B cell (primary cell): ENCODE data around the gene SPATA4. TPM values are rescaled to one million over a fixed set of nuclear protein-coding genes. Genes with fewer than 3 reads are reported as not detected.
A peak's percentile ranks its signal among the peaks of the same experiment; 100 is the strongest.

Experiments
- ATAC-seq: fragments of 200-7000 bp; cut with Tn5 transposase; one replicate; pipeline ENCODE4 v1.10.0; 2021; ENCODE audit warnings: low read depth, mild to moderate bottlenecking, moderate number of reproducible peaks, moderate library complexity
- CTCF ChIA-PET: fragments of 350-600 bp; sonication (Branson Sonifier 250); formaldehyde crosslinking; loops from one replicate; lab custom pipeline; 2021; ENCODE audit warnings: antibody characterized with exemption, inconsistent platforms; lab: Charles Lee
- POLR2A ChIA-PET: fragments of 350-600 bp; sonication (Branson Sonifier 250); formaldehyde crosslinking; loops from one replicate; lab custom pipeline; 2021; ENCODE audit warnings: antibody characterized with exemption; lab: Charles Lee
- DNase-seq: peaks from one replicate; pipeline ENCODE4 v3.0.0; 2013
- H2AFZ ChIP-seq: 2 replicates; pipeline ENCODE4 v1.6.1; 2012; ENCODE audit warnings: mild to moderate bottlenecking, low read depth, low read length; ENCODE audit not compliant: insufficient read depth, poor library complexity, severe bottlenecking
- H3K27ac ChIP-seq, 2 donors: 1 replicate in 1 of 2; 2 replicates in 1 of 2; pipeline ENCODE4 v1.5.1; 2012 to 2013; ENCODE audit warnings: low read length in 2 of 2, mild to moderate bottlenecking in 2 of 2, moderate library complexity in 1 of 2
- H3K27me3 ChIP-seq, 4 experiments: fragments of 200-600 bp in 1 of 4; sonication (generic) in 1 of 4; replicated peaks in 1 of 4; 1 replicate in 2 of 4; 2 replicates in 2 of 4; pipeline versions ENCODE4 v1.6.1 to v1.7.0; 2013 to 2016; ENCODE audit warnings: low read length in 3 of 4, mild to moderate bottlenecking in 2 of 4, mixed read lengths in 1 of 4, moderate library complexity in 1 of 4; ENCODE audit not compliant: insufficient read depth in 4 of 4, control insufficient read depth in 3 of 4; ENCODE audit errors: control extremely low read depth in 1 of 4
- H3K36me3 ChIP-seq, 2 experiments: replicated peaks in 1 of 2; 1 replicate in 1 of 2; 2 replicates in 1 of 2; pipeline versions ENCODE4 v1.6.1 to v1.7.1; 2013; ENCODE audit warnings: low read length in 1 of 2; ENCODE audit not compliant: insufficient read depth in 2 of 2, control insufficient read depth in 1 of 2; ENCODE audit errors: control extremely low read depth in 1 of 2, extremely low read depth in 1 of 2
- H3K4me1 ChIP-seq, 2 donors: fragments of 200-600 bp in 1 of 2; sonication (generic) in 1 of 2; 1 replicate in 1 of 2; 2 replicates in 1 of 2; pipeline versions ENCODE4 v1.5.1 to v1.6.1; 2013 to 2017; ENCODE audit warnings: low read length in 2 of 2; ENCODE audit not compliant: control insufficient read depth in 2 of 2, insufficient read depth in 2 of 2
- H3K4me2 ChIP-seq: replicated peaks from 2 replicates; pipeline ENCODE3; 2012; ENCODE audit warnings: mild to moderate bottlenecking, low read depth, low read length; ENCODE audit not compliant: poor library complexity, severe bottlenecking
- H3K4me3 ChIP-seq, 5 experiments: fragments of 200-600 bp in 1 of 5; sonication (generic) in 1 of 5; 1 replicate in 3 of 5; 2 replicates in 2 of 5; pipeline versions ENCODE4 v1.5.1 to v1.7.0; 2011 to 2016; ENCODE audit warnings: low read length in 4 of 5, mild to moderate bottlenecking in 4 of 5, low read depth in 2 of 5, control low read depth in 1 of 5, moderate library complexity in 1 of 5; ENCODE audit not compliant: insufficient read depth in 1 of 5; ENCODE audit errors: control extremely low read depth in 1 of 5, extremely low read depth in 1 of 5
- H3K79me2 ChIP-seq: fragments of 200-600 bp; sonication (generic); one replicate; pipeline ENCODE4 v1.6.0; 2016; ENCODE audit warnings: low read length; ENCODE audit not compliant: control insufficient read depth, insufficient read depth
- H3K9ac ChIP-seq: fragments of 200-600 bp; sonication (generic); 2 replicates; pipeline ENCODE4 v1.6.1; 2017; ENCODE audit warnings: mild to moderate bottlenecking, low read length, moderate library complexity
- H3K9me3 ChIP-seq, 3 donors: one replicate each; pipeline versions ENCODE4 v1.6.1 to v1.7.1; 2013; ENCODE audit warnings: low read length in 2 of 3; ENCODE audit not compliant: control insufficient read depth in 2 of 3, insufficient read depth in 1 of 3; ENCODE audit errors: control extremely low read depth in 1 of 3
- H4K20me1 ChIP-seq: 2 replicates; pipeline ENCODE4 v1.6.0; 2012; ENCODE audit warnings: mild to moderate bottlenecking, low read length; ENCODE audit not compliant: insufficient read depth, control insufficient read depth, poor library complexity, severe bottlenecking
- H3K27ac Mint-ChIP-seq: one replicate; pipeline ENCODE4 v1.8.0; 2021; ENCODE audit warnings: mixed read lengths
- H3K27me3 Mint-ChIP-seq: one replicate; pipeline ENCODE4 v1.8.0; 2021; ENCODE audit warnings: mixed read lengths
- H3K4me1 Mint-ChIP-seq: one replicate; pipeline ENCODE4 v1.8.0; 2021; ENCODE audit warnings: mixed read lengths
- H3K4me3 Mint-ChIP-seq: one replicate; pipeline ENCODE4 v1.8.0; 2021; ENCODE audit warnings: mixed read lengths
- H3K9me3 Mint-ChIP-seq: one replicate; pipeline ENCODE4 v1.8.0; 2022; ENCODE audit warnings: mixed read lengths; ENCODE audit not compliant: insufficient read depth
- CTCF ChIP-seq: fragments of 200-600 bp; IDR thresholded peaks from one replicate; pipeline ENCODE4 v1.8.0; 2022; ENCODE audit warnings: antibody characterized with exemption, mild to moderate bottlenecking
- EZH2 ChIP-seq: IDR thresholded peaks from 2 replicates; pipeline ENCODE4 v1.6.1; 2012; ENCODE audit warnings: borderline replicate concordance, low read depth, mild to moderate bottlenecking, moderate library complexity, low read length; ENCODE audit not compliant: insufficient read depth, poor library complexity, severe bottlenecking
- WGBS: methylation state at CpG from one replicate; pipeline ENCODE4 v1.1.5; 2013; ENCODE audit warnings: missing lambda C conversion rate; ENCODE audit not compliant: insufficient coverage; 5-methylcytosine and 5-hydroxymethylcytosine counted together
- intact Hi-C: fragments of 100-400 bp; cut with micrococcal nuclease; formaldehyde crosslinking; loops from one replicate; pipeline ENCODE4 v1.10.0; 2022
- polyA plus RNA-seq: library from polyadenylated mRNA; depleted of rRNA; stranded (reverse); fragments of >200 nt; gene quantifications from 2 replicates; pipeline ENCODE4 v1.2.3, GENCODE V29; 2012
- total RNA-seq, 2 donors: library from RNA; stranded (reverse); fragments of 120-200 nt in 1 of 2; gene quantifications; 1 replicate in 1 of 2; 2 replicates in 1 of 2; pipeline versions ENCODE4 v1.2.3 to v1.2.4, GENCODE V29; 2013 to 2022

SPATA4 gene
- total and polyA plus RNA-seq, 2 donors (not counting 1 experiment from before 2014, with no cell fraction given): not detected

DNA sequence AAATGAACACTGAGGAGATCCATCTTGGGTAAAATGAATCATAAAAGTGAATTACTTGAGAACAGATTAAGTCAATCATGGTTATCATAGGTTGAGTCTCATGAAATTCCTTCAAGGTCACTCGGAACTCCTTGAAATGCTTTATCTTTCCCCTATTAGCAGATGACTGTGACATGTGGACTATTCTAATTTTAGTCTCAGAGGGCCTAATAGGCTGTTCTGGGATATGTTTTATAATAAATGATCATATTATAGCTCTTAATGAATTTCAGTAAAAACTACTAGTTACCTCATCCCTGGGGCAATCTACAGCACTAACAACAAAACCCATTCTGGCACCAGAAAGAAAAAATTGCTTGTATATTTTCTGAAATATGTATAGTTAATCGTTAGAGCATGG, 44.7 kb downstream of the SPATA4 start:
- Histone ChIP-seq H3K27me3 (no peaks in the 10 kb centered on the region), H3K4me2 (no peak overlapping the region), H3K9me3 (no peaks in the 10 kb centered on the region), H2AFZ (no peak overlapping the region), H3K79me2 (no peaks in the 10 kb centered on the region), H3K4me3 (no peak overlapping the region), H4K20me1 (no peaks in the 10 kb centered on the region), H3K36me3 (no peaks in the 10 kb centered on the region), H3K4me1 (no peaks in the 10 kb centered on the region), H3K9ac (no peak overlapping the region), H3K27ac (no peak overlapping the region)
- no peak overlapping the region for H3K27ac Mint-ChIP-seq
- intact Hi-C loops: loop anchor here (1.0 kb wide), 1 partner anchor 191 kb away; no protein-coding TSS in a partner anchor
- H3K4me3 Mint-ChIP-seq: no peak overlapping the region
- ChIA-PET CTCF (interaction anchor here (1.1 to 3.4 kb wide), 4 partner anchors 11 to 897 kb away, joined by 3 to 21 read pairs (median 6); no protein-coding TSS in a partner anchor), POLR2A (no interaction called here)
- no CpG with 5 or more reads among the region's 2 CpGs for WGBS
- TF ChIP-seq EZH2: no peak
- H3K27me3 Mint-ChIP-seq: no peaks in the 10 kb centered on the region
- no peaks in the 10 kb centered on the region for H3K9me3 Mint-ChIP-seq
- no peaks in the 10 kb centered on the region for H3K4me1 Mint-ChIP-seq
- ATAC-seq (no peak), DNase-seq (no peak)

- intact Hi-C loops: loop anchor here (1.0 kb wide), 1 partner anchor 191 kb away; no protein-coding TSS in a partner anchor
These were observed 45.1 kb downstream of the SPATA4 start for GRCh38 chr4:176150356-176150682.

More at GRCh38 chr4:176150356-176150682, 45.1 kb downstream of the SPATA4 start:
- Histone ChIP-seq H2AFZ (no peak overlapping the region), H3K27me3 (no peaks in the 10 kb centered on the region), H4K20me1 (no peaks in the 10 kb centered on the region), H3K4me1 (no peaks in the 10 kb centered on the region), H3K9me3 (no peaks in the 10 kb centered on the region), H3K36me3 (no peaks in the 10 kb centered on the region), H3K9ac (no peak overlapping the region), H3K4me2 (no peak overlapping the region), H3K27ac (no peak overlapping the region), H3K79me2 (no peaks in the 10 kb centered on the region), H3K4me3 (no peak overlapping the region)
- ChIA-PET POLR2A (no interaction called here), CTCF (interaction anchor here (1.1 to 3.4 kb wide), 4 partner anchors 11 to 897 kb away, joined by 3 to 21 read pairs (median 6); no protein-coding TSS in a partner anchor)
- ATAC-seq (no peak), DNase-seq (peak; percentile 10)
- H3K4me3 Mint-ChIP-seq: no peak overlapping the region
- no peak overlapping the region for H3K27ac Mint-ChIP-seq
- TF ChIP-seq EZH2 (no peak), CTCF (no peak)
- H3K9me3 Mint-ChIP-seq: no peaks in the 10 kb centered on the region
- H3K4me1 Mint-ChIP-seq: no peaks in the 10 kb centered on the region
- no peaks in the 10 kb centered on the region for H3K27me3 Mint-ChIP-seq
